Caco-2 (cell line): ENCODE data around the gene LIMCH1. TPM values are rescaled to one million over a fixed set of nuclear protein-coding genes. Genes with fewer than 3 reads are reported as not detected.

ENCODE experiments used
- BruUV-seq: library from RNA; stranded (reverse); fragments of 400-500 nt; replicated peaks from 2 replicates; lab custom pipeline; 2021; lab: Mats Ljungman, UMichigan
- CTCF ChIA-PET: fragments of 300-600 bp; sonication (Branson Sonifier 250); formaldehyde crosslinking; loops from one replicate; lab custom pipeline; 2022; ENCODE audit warnings: antibody characterized with exemption; lab: Charles Lee
- POLR2A ChIA-PET: fragments of 300-600 bp; sonication (Branson Sonifier 250); formaldehyde crosslinking; loops from one replicate; lab custom pipeline; 2022; ENCODE audit warnings: antibody characterized with exemption; lab: Charles Lee
- DNase-seq, 2 experiments: peaks; one replicate each; pipeline versions ENCODE4 v3.0.0 to v3.0.0-alpha.2; 2020 to 2022
- H3K27me3 ChIP-seq: replicated peaks from 2 replicates; pipeline ENCODE4 v1.6.0; 2011; ENCODE audit warnings: low read length; ENCODE audit not compliant: control insufficient read depth, insufficient read depth
- H3K36me3 ChIP-seq: 2 replicates; pipeline ENCODE4 v1.5.1; 2011; ENCODE audit warnings: low read length; ENCODE audit not compliant: control insufficient read depth, insufficient read depth
- H3K4me1 ChIP-seq: fragments of 250-450 bp; sonication (Bioruptor Pico); 2 replicates; pipeline ENCODE4 v1.5.1; 2020; ENCODE audit warnings: mild to moderate bottlenecking
- H3K4me3 ChIP-seq: 2 replicates; pipeline ENCODE4 v1.5.1; 2011; ENCODE audit warnings: low read depth, mild to moderate bottlenecking, control low read depth, low read length
- H3K9me3 ChIP-seq: fragments of 250-450 bp; sonication (Bioruptor Pico); 2 replicates; pipeline ENCODE4 v1.5.1; 2020; ENCODE audit warnings: mild to moderate bottlenecking, moderate library complexity
- H3K27ac Mint-ChIP-seq: one replicate; pipeline ENCODE4 v1.8.0; 2022; ENCODE audit warnings: mixed read lengths; ENCODE audit not compliant: unreplicated experiment
- H3K27me3 Mint-ChIP-seq: one replicate; pipeline ENCODE4 v1.8.0; 2022; ENCODE audit warnings: mixed read lengths; ENCODE audit not compliant: insufficient read depth, unreplicated experiment
- H3K36me3 Mint-ChIP-seq: one replicate; pipeline ENCODE4 v1.8.0; 2022; ENCODE audit warnings: mild to moderate bottlenecking, mixed read lengths; ENCODE audit not compliant: insufficient read depth, unreplicated experiment
- H3K4me1 Mint-ChIP-seq: one replicate; pipeline ENCODE4 v1.8.0; 2022; ENCODE audit warnings: low read depth, mixed read lengths; ENCODE audit not compliant: unreplicated experiment
- H3K4me3 Mint-ChIP-seq: one replicate; pipeline ENCODE4 v1.8.0; 2022; ENCODE audit warnings: mild to moderate bottlenecking, moderate library complexity, mixed read lengths; ENCODE audit not compliant: unreplicated experiment
- H3K9me3 Mint-ChIP-seq: one replicate; pipeline ENCODE4 v1.8.0; 2022; ENCODE audit warnings: mixed read lengths; ENCODE audit not compliant: unreplicated experiment
- intact Hi-C: fragments of 100-400 bp; cut with micrococcal nuclease; formaldehyde crosslinking; loops from one replicate; pipeline ENCODE4 v1.10.0; 2022; ENCODE audit not compliant: unreplicated experiment
- total RNA-seq: library from RNA; stranded (reverse); gene quantifications from 2 replicates; pipeline ENCODE4 v1.2.3, GENCODE V29; 2022
- TF ChIP-seq, protein P1 (sequence below), 2 experiments: fragments of 200-600 bp in 1 of 2; IDR thresholded peaks; 1 replicate in 1 of 2; 2 replicates in 1 of 2; pipeline versions ENCODE4 v1.5.1 to v1.8.0; 2011 to 2022; ENCODE audit warnings: antibody characterized with exemption in 1 of 2, control low read depth in 1 of 2, inconsistent platforms in 1 of 2, low read depth in 1 of 2, low read length in 1 of 2, mild to moderate bottlenecking in 1 of 2, moderate library complexity in 1 of 2; ENCODE audit not compliant: insufficient read depth in 1 of 2, severe bottlenecking in 1 of 2, unreplicated experiment in 1 of 2

LIMCH1 gene
- total RNA-seq, 1 experiment from 2014 or later: 8.4 TPM

DNA sequence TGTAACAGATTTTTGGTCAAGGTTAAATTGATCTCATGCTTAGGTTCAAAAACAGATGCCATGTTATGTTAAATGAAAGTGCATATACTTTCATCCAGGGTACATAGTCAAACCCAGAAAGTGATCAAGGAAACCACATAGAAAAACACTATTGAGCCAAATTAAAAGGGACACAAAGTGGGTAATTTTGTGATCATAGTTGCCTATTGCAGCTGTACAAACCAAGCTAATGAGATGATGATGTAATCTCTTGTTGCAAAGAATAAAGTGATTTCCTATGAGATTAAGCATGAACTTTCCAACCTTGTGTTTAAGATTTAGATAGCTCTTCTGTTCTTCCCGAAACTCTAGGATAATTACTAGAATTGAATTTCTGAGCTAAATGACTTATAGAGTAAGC is 20.2 kb upstream of the LIMCH1 start:
- CTCF ChIA-PET: no interaction called here
- BruUV-seq: no TSS peak
- H3K27ac Mint-ChIP-seq: no peak overlapping the region
- H3K27me3 ChIP-seq: no peaks in the 10 kb centered on the region
- 0 out of 2 replicates have a peak, but pooled peaks cover 7% of the 10 kb centered on the region for H3K4me1 ChIP-seq
- H3K4me1 Mint-ChIP-seq: peaks cover 6% of the 10 kb centered on the region
- intact Hi-C loops: no loop called here
- H3K4me3 Mint-ChIP-seq: no peak overlapping the region
- TF ChIP-seq, protein P1, sequence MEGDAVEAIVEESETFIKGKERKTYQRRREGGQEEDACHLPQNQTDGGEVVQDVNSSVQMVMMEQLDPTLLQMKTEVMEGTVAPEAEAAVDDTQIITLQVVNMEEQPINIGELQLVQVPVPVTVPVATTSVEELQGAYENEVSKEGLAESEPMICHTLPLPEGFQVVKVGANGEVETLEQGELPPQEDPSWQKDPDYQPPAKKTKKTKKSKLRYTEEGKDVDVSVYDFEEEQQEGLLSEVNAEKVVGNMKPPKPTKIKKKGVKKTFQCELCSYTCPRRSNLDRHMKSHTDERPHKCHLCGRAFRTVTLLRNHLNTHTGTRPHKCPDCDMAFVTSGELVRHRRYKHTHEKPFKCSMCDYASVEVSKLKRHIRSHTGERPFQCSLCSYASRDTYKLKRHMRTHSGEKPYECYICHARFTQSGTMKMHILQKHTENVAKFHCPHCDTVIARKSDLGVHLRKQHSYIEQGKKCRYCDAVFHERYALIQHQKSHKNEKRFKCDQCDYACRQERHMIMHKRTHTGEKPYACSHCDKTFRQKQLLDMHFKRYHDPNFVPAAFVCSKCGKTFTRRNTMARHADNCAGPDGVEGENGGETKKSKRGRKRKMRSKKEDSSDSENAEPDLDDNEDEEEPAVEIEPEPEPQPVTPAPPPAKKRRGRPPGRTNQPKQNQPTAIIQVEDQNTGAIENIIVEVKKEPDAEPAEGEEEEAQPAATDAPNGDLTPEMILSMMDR (IDR thresholded peaks at IDR 0.05; ENCODE audit: insufficient read depth in 1 of 2, low read depth in 1 of 2, low read length in 1 of 2, severe bottlenecking in 1 of 2, unreplicated experiment in 1 of 2): no peak
- no peak for DNase-seq
- no peaks in the 10 kb centered on the region for H3K27me3 Mint-ChIP-seq
- POLR2A ChIA-PET: no interaction called here
- H3K9me3 ChIP-seq: no peaks in the 10 kb centered on the region
- no peaks in the 10 kb centered on the region for H3K9me3 Mint-ChIP-seq
- H3K36me3 Mint-ChIP-seq: no peaks in the 10 kb centered on the region
- H3K4me3 ChIP-seq: no peak overlapping the region
- no peaks in the 10 kb centered on the region for H3K36me3 ChIP-seq

DNA sequence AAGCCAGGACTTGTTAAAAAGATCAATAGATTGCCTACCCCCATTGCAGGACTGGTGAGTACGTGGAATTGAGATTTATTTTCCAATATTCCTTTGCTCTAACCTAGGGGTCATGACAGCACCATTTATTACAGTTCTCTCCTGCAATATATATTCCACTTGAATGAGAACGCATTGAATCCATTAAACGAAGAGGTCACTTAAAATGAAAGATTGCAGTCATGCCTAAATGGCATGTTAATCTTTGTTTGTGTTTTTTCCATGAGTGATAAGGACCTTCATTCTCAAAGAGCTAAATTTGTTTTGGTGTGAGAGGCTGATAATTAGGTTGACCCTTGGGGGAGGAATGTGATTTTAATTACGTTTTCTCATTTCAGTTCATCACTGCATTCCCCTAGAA is 13.5 kb upstream of the LIMCH1 start:
- peaks cover 10% of the 10 kb centered on the region for H3K9me3 Mint-ChIP-seq

DNA sequence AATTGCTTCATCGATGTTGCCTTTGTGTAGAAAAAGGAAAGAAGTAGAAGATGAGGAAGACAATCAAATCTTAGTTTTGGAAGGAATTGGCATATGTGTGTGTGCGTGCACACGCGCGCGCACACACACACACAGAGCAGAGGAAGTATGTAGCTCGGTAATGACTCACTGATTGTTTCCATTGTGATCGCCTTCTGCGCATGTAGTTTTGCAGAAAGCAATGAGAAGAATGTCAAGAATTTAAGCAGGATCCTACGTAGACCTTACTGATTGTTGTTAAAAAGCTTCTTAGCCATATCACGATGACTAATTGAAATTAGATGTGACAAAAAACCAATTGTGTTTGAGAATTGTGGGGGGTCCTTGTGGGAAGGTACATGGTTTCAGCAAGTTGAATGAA is 12.8 kb upstream of the LIMCH1 start:
- Mint-ChIP-seq H3K4me1 (peaks cover 32% of the 10 kb centered on the region), H3K27me3 (no peaks in the 10 kb centered on the region), H3K4me3 (peak overlapping the region; percentile 64), H3K27ac (peak overlapping the region; percentile 90), H3K36me3 (peaks cover 6% of the 10 kb centered on the region), H3K9me3 (peaks cover 10% of the 10 kb centered on the region)
- no peaks in the 10 kb centered on the region for H3K27me3 ChIP-seq
- no peak overlapping the region for H3K4me3 ChIP-seq
- ChIA-PET CTCF (interaction anchor here (0.6 kb wide), 1 partner anchor 96 kb away, joined by 3 read pairs; no protein-coding TSS in a partner anchor), POLR2A (no interaction called here)
- TF ChIP-seq, protein P1 (IDR thresholded peaks at IDR 0.05; ENCODE audit: insufficient read depth in 1 of 2, low read depth in 1 of 2, low read length in 1 of 2, severe bottlenecking in 1 of 2, unreplicated experiment in 1 of 2): no peak
- peak; percentile 55 to 63 for DNase-seq
- peaks cover 26% of the 10 kb centered on the region for H3K4me1 ChIP-seq
- H3K9me3 ChIP-seq: no peaks in the 10 kb centered on the region
- H3K36me3 ChIP-seq: no peaks in the 10 kb centered on the region
- no TSS peak for BruUV-seq
- intact Hi-C loops: loop anchor here (2.0 kb wide), 1 partner anchor 18 kb away; no protein-coding TSS in a partner anchor

More for the DNA sequence above, 13.5 kb upstream of the LIMCH1 start:
- Mint-ChIP-seq H3K27me3 (no peaks in the 10 kb centered on the region), H3K4me1 (peaks cover 35% of the 10 kb centered on the region), H3K36me3 (peaks cover 6% of the 10 kb centered on the region), H3K27ac (peak overlapping the region; percentile 90), H3K4me3 (no peak overlapping the region)
- Histone ChIP-seq H3K27me3 (no peaks in the 10 kb centered on the region), H3K4me3 (no peak overlapping the region), H3K9me3 (no peaks in the 10 kb centered on the region), H3K36me3 (no peaks in the 10 kb centered on the region), H3K4me1 (peaks cover 26% of the 10 kb centered on the region)
- POLR2A ChIA-PET: no interaction called here
- no peak for DNase-seq
- CTCF ChIA-PET: no interaction called here
- intact Hi-C loops: loop anchor here (2.0 kb wide), 1 partner anchor 18 kb away; no protein-coding TSS in a partner anchor
- TF ChIP-seq, protein P1 (IDR thresholded peaks at IDR 0.05; ENCODE audit: insufficient read depth in 1 of 2, low read depth in 1 of 2, low read length in 1 of 2, severe bottlenecking in 1 of 2, unreplicated experiment in 1 of 2): no peak
- BruUV-seq: no TSS peak
